HG02763 (cell line): ENCODE measurements around the gene DR1.
"Not testable (repeated sequence)": the region's sequence is repeated elsewhere in the genome, so short reads cannot be mapped to it uniquely, and the experiment has no call there.

Experiments used
- ATAC-seq: cut with Tn5 transposase; IDR thresholded peaks from one replicate; pipeline ENCODE4 v1.9.1; 2021; ENCODE audit warnings: mild to moderate bottlenecking, moderate library complexity; ENCODE audit not compliant: unreplicated experiment

DR1 gene

DNA sequence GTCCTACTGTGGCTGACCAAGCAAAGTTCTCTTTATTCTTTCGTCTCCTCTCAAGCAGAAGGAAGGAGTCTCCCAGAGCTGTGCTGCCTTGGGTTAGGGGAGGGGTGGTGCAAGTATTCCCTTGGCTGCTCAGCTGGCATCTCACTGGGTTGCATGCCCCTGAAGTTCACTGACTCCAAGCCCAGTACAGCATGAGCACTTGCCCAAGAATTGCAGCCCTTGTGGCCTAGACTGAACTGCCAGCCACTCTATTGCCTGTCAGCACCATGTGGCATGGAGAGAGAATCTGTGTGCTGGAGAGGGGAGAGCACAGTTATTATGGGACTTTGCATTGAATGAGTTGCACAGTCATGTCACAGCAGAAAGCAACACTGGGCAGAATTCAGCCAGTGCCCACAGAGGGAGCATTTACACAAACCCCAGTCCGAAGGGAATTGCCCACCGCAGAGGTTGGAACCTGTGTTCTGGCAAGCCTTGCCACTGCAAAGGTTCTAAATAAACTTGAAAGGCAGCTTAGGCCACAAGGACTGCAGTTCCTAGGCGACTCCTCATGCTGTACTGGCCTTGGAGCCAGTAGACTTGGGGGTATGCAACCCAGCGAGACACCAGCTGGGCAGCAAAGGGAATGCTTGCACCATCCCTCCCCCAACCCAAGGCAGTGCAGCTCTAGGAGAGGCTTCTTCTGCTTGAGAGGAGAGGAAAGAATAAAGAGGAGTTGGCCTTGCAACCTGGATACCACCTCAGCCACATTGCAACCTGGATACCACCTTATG lies 28.8 kb downstream of the DR1 start:
- no peak for ATAC-seq

DNA sequence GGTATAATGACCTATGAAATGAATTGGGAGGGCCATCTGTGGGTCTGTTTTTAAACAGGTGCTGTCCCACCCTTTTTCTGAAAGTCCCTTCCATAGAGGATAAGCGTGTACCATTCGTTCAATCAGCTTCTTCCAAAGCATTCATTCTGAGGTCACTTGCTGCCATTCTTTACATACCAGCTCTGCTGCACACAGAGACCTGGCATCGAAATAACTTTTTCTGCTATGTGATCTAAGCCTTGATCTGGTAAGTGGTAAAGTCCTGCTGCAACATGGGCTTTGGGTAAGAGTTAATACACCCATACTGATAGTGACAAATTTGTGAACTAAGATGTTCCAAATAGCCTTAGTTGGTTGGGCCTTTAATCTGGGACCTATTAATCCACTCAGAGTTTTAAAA lies 38.9 kb downstream of the DR1 start:
- ATAC-seq, result no peak

DNA sequence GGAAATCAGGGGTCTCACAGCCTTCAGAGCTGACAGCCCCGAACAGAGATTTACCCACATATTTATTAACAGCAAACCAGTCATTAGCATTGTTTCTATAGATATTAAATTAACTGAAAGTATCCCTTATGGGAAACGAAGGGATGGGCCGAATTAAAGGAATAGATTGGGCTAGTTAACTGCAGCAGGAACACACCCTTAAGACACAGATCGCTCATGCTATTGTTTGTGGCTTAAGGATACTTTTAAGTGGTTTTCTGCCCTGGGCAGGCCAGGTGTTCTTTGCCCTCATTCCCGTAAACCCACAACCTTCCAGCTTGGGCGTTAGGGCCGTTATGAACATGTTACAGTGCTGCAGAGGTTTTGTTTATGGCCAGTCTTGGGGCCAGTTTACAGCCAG lies 40.6 kb downstream of the DR1 start:
- not testable (repeated sequence) for ATAC-seq

DNA sequence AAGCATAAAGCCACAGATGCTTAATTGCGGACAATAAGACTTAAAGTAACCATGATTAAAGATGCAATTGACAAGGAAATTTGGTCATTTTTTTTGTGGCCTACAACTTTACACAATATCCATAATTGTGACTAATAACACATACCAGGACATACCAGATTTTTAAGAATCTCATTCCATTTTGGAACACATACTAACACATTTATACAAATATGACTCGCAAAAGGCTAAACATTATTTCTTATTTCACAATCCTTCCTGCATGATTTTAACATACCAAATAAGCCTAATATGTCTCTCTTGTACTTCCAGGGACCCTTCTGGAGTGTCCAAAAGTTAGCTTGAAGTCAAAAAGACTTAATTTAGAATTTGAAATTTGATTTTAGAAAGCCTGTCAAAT lies 48.8 kb downstream of the DR1 start:
- no peak for ATAC-seq

DNA sequence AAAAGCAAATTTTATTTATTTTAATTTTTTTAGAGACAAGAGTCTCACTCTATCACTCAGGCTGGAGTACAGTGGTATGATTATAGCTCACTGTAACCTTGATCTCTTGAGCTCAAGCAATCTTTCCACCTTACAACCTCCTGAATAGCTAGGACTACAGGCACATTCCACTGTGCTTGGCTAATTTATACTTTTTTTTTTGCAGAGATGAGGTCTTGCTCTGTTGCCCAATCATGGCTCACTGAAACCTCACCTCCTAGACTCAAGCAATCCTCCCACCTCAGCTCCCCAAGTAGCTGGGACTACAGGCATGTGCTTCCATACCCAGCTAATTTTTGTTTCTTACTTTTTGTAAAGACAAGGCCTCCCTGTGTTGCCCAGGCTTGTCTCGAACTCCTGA lies 49.5 kb downstream of the DR1 start:
- no peak for ATAC-seq

DNA sequence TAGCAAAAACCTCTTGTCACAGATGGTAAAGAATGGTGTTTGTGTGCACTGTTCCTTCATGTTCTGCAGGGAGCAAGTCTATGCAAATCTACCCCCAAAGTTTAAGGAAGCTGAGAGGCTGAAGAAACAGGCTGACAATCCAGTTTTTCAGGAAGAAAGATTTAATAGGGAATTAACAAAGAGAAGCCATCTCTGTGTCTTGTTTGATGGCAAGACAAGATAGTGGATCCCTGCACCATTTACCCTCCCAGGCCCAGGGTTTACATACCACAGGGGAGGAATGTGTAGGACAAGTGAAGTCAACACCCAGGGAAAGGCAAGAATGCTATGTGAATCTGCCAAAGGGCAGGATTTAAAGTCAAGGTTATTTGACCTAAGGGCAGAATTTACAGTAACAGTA lies 54.1 kb downstream of the DR1 start:
- ATAC-seq, result no peak

DNA sequence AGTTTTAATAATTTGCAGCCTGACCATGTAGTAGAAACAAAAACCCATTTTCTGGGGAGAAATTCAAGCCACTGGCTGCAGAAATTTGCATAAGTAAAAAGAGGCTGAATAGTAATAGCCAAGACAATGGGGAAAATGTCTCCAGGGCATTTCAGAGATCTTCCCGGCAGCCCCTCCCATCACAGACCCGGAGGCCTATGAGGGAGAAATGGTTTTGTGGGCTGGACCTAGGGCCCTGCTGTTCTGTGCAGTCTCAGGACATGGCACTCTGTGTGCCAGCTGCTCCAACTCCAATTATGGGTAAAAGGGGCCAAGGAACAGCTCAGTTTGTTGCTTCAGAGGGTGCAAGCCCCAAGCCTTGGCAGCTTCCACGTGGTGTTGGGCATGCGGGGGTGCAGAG lies 62.5 kb downstream of the DR1 start:
- ATAC-seq, result no peak

DNA sequence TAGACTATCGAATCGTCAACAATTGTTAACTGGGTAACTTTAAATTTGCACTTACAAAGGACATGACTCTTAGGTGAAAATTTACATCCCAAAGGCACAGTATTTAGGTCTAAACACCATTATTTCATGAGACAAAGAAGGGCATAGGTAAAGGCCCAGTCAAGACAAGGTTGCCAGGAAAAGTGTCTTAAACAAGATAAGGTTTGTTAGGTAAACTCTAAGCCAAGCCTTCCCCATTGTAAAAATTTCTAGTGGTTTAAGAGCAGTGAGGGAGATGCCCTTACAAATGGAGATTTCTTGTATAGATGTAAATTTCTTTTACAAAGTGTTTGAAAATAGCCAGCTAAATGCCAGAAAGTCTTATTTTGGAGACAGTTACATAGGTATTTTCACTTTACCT lies 65.3 kb downstream of the DR1 start:
- ATAC-seq, result no peak

DNA sequence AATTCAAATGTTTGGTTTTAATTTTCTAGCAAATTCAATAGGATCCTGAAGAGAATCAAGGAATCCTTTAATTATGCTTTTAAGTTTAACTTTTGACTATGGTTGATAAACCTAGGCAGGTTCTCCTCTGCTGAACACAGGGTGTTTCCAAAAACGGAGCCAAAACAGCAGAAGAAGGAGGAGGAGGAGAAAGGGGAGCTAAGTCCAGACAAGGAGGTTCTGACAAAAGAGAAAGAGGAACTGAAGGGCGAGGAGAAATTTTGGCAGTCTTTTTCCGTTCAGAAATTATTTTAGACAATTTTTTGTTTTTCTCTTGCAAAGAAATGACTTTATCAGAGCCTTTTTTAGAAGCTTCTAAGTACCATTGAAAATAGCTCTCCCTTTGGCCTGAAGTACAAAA lies 69.0 kb downstream of the DR1 start:
- ATAC-seq, result no peak

DNA sequence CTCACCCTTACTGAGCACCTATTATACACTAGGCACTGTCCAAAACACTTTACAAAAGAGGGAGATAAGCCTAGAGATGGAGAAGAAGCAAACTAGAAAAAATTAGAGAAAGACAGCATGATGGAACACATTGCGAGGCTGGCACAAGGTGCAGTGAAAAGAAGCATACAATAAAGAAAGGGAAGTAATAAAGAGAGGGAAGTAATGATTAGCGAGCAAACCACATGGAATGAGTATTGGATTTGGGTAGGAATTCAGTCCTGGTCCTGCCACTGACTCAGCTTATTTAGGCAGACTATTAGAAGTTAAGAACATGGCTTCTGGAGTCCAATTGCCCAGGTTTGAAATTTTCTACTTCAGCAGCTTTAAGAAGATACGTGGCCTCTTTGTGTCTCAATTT lies 69.6 kb downstream of the DR1 start:
- ATAC-seq, result no peak

DNA sequence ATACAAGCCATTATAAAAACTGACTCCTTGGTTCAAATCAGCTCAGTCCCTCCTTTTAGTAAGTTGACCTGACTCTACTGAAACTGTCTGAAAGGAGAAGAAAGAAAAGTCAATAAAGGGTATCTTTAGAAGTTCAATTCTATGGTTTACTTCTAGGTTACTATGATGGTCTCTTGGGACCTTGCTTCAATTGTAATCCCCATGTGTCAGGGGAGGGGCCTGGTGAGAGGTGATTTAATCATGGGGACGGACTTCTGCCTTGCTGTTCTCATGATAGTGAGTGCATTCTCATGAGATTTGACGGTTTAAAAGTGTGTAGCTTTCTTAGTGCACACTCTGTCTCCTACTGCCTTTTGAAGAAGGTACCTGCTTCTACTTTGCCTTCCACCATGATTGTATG lies 70.5 kb downstream of the DR1 start:
- ATAC-seq, result no peak
